GM21423 (cell line): ENCODE results near the gene FAM219A.

Experiments
- ATAC-seq: cut with Tn5 transposase; IDR thresholded peaks from one replicate; pipeline ENCODE4 v1.9.1; 2021; ENCODE audit warnings: mild to moderate bottlenecking, moderate library complexity; ENCODE audit not compliant: unreplicated experiment

FAM219A gene

DNA sequence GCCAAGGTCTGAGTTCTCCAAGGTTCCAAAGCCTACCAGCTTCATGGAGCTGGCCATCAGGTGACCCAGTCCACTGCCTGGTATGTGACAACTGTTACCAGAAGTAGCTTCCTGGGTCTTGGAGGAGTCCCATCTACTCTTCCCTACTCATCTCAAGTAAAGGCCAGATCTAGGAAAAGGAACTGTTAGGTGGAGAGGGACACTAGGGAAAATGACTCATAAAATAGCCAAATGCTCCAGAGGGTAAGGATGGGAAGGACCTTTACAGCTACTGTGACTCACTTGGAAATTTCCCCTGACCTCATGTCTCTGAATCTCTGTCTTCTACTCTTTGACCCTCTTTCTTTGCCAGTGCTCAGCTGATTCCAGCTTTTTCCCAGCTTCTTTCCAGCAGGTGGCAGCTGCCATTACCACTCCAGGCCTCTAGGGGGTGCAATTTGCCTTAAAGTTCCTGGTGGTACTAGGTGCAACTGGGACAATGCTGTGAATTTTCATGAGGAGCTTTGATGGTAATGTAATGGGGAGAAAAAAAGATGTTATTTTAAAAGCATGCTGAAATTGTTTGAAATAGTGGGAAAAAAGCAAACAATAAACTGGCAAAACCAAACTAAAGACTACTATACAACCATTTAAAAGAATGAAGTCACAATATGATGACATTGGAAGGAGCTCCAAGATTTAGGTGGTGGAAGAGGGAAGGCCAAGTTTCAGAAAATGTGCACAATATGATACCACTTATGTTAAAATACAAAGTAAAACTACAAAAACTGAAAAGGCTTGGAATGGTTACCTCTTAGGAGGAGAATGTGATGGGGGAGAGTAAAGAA lies 54.6 kb downstream of the FAM219A start:
- ATAC-seq: no peak

DNA sequence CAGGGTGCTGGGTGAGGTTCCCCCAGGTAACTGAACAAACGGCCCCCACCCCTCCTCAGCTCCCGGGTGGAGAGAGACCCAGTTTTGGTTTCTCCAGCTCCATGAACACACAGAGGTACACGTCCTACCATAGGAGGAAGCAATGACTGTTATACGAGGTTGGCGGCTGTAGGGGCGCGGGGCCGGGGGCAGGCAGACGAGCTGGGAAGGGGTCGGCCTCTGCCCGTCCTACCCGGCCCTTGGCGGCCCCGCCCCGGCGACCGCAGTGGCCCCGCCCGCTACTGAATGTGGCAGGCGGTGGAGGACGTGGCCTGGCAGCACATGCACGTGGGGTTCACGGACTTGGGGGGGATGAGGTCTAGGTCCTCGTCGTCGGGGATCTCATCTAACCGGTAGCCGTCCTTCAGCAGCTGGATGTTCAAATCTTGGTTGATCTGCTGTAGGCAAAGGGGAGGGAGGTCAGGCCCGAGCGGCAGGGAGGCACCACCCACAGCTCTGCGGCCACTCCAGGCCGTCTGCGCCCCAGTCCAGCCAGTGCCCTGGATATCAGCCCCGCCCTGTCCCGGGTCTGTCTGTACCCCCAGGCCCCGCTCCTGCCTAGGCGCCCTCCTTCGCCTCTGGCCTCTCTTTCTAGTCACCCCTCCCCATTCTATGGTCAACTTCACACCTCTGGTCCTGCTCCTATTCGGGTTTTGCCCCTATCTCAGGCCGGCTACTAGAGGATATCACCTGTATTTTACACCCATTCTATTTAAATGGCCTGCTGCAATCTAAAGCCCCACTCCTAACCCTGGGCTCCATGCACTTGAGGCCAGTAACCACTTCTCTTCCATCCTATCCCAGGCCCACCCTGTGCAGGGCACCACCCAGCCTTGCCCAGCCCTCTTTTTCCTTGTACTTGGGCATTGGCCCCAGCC lies 57.4 kb downstream of the FAM219A start:
- ATAC-seq: no peak

- no peak for ATAC-seq
Measured at GRCh38 chr9:34400275-34400674, 58.1 kb downstream of the FAM219A start.

DNA sequence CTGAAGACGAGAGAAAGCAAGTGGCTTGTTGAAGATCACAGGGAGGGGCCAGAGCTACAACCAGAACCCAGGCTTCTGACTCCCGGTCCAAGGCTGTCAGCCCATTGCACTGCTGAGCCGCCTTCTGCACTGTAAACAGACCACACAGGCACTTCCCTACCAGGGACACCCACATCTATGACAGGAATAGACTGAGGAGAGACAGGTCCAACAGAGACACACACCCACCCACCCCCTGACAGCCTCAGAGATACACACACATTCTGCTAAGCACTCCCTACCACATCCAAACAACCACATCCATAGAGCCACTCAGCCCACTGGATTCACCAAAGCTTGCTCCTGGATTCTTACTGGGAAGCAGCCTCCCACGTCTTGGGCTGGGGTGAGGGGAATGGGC lies 58.6 kb downstream of the FAM219A start:
- no peak for ATAC-seq

GRCh38 chr9:34398875-34399274 lies 59.5 kb downstream of the FAM219A start:
- no peak for ATAC-seq

GRCh38 chr9:34396276-34397214 lies 61.8 kb downstream of the FAM219A start:
- no peak for ATAC-seq

- ATAC-seq: no peak
Measured at GRCh38 chr9:34392511-34392910, 65.9 kb downstream of the FAM219A start.

GRCh38 chr9:34387239-34387638 lies 71.1 kb downstream of the FAM219A start:
- no peak for ATAC-seq

DNA sequence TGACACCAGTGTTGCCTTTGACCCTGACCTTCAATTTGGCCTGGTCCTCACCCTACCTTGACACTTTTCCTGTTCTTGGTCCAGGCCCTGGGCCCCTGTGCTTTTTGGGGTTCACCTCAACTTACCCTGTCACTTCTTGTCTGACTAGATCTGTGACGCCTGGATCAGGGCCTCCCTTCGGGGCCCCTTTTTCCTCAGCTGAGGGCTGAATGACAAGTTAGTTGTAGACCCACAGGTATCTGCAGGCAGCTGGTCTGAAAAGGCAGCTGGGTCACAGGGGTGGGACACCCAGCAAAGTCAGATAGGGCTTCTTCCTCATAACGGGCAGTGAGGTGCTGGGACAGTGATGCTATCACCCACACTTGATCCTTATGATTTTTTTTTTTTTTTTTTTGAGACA lies 71.7 kb downstream of the FAM219A start:
- ATAC-seq: no peak

- ATAC-seq: no peak
Measured at GRCh38 chr9:34385561-34386230, 72.7 kb downstream of the FAM219A start.

DNA sequence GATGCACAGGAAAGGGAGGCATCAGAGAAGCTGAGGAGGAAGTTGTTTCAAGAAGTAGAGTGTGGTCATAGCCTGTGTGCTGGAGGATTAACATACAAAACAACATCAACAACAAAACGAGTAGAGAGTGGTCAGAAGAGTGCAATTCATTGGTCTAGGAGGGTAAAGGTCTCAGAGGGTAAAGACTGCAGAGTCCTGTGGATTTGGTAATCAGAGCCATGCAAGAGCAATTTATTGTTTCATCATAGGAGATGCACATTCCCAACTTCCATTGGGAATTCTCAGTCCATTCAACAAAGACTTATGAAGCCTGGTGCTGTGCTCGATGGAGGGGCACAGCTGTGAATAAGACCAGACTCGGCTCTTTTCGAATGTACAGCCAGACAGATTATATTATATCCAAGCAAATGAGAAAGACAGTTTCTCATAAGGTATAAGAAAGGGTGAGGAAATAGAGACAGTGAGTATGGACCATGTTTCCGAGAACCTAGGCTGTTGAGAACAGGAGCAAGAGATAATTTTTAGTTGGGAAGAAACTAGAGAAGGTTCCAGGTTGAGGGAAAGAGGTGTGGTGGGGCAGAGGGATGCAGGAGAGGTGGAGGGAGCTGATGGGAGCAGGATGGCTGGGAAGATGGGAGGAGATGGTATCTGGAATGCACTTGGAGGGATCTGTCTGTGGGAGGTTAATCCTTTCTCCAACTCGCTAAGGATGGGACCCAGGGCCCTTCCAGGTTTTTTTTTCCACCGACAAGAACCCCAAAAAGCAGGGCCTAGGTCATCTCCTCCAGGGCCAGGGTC lies 73.8 kb downstream of the FAM219A start:
- no peak for ATAC-seq

- ATAC-seq: no peak
Measured at GRCh38 chr9:34383904-34384303, 74.5 kb downstream of the FAM219A start.

- no peak for ATAC-seq
Measured at GRCh38 chr9:34382879-34383278, 75.5 kb downstream of the FAM219A start.

DNA sequence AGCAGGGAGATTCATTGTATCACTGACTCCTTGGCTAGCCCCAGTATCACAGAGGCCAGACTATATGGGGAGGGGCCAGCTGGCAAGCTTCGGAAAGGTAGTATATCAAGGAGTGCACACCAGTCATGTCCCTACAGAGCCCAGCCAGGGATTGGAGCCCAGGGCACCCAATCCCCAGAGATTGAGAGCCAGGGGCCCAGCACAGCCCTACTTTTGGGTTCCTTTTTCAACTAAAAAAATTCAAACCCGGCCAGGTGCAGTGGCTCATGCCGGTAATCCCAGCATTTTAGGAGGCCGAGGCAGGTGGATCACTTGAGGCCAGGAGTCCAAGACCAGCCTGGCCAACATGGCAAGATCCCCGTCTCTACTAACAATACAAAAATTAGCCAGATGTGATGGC lies 76.3 kb downstream of the FAM219A start:
- no peak for ATAC-seq

DNA sequence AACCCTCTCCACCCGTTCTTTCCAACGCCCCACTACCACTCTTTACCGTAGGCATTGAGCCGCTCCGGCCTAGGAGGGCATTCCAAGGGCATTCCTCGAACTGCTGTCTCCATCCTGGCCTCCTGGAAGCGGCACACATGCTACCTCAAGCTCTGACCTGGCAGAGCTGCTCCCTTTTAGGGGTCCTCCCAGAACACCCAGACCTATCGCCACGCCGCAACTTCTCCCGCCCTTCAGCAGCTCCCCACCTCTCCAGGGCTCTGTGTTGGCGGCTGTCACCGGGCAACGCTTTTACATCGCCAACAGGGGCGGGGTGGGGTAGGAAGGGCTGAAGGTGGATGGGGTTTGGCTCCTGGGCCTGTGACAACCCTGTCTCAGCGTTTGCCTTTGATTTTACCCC lies 77.0 kb downstream of the FAM219A start:
- no peak for ATAC-seq

DNA sequence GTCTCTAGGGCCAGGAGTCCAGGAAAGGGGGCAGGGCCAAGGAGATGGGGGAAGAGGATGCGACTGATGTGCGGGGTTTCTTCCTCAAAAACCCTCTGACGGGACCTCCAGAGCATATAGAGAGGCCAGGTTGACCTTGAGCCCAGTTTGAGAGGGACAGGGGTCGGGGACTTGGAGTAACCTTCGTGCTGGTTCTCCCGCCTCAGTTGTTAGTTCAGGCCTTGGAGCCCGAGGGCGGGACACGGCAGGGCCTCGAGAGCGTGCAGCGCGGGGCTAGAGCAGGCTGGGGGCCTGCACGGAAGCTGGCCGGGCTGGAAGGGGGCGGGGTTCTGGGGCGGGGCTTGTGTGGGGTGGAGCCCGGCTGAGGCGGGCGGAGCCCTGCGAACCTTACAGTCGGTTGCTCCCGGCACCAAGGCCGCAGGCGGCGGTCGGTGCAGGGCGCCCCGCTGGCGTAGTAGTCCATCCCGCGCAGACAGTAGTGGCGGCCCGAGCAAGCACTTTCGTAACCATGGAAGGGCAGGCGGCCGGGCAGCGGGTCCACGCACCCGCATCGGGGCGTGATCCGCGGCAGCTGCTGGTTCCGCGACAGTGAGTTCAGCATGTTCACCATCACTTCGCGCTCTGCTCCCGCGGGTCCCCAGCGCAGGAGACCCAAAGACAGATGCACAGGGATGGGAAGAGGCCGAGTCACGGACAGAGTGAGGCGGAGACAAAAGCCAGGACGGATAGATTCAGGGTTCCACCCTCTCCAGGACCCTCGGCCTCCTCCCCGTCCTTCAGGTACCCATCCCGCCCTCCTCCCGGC lies 77.7 kb downstream of the FAM219A start:
- ATAC-seq: peak; percentile 23

GRCh38 chr9:34380034-34380510 lies 78.3 kb downstream of the FAM219A start:
- no peak for ATAC-seq

DNA sequence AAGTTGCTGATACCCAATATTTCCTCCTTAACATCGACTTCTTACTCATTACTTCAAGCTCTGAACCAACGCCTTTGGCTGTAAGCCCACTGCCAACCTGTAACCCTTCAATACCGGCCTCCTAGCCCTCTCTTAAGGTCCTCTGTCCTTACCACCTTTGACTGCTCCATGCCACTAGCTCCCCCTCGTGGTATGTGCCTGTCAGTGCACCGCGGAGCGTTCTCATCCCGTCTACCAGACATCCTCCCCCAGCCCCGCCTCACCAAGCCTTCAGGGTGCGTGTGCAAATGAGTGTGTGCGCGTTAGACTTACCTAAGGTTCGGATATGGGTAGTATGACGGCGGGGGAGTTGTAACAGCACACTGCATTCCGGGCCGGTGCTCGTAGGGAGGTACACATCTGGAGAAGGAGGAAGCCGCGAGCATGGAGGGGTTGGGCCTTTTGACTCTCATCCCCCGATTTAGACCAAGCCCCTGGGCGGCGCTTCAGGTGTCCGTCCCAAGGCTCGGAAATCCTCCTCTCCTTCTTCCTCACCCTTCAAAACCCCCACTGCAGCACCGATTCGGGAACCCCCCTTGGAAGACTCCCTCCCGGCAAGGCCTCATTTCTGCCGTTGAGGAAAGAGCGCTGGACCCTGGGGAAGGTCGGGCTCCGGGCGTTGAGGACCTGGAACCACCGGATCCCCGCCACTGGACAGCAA lies 78.9 kb downstream of the FAM219A start:
- peak; percentile 33 for ATAC-seq
